GM06990 (cell line): ENCODE results near the gene STAB2.

Source experiments
- DNase-seq: peaks from one replicate; pipeline ENCODE4 v3.0.0-alpha.2; 2011; ENCODE audit not compliant: insufficient read length; ENCODE audit errors: extremely low read depth
- H3K27me3 ChIP-seq: replicated peaks from 2 replicates; pipeline ENCODE4 v1.6.0; 2011; ENCODE audit warnings: low read length; ENCODE audit not compliant: control insufficient read depth, insufficient read depth
- H3K36me3 ChIP-seq: 2 replicates; pipeline ENCODE4 v1.5.1; 2011; ENCODE audit warnings: low read length; ENCODE audit not compliant: control insufficient read depth, insufficient read depth
- H3K4me3 ChIP-seq: replicated peaks from 2 replicates; pipeline ENCODE4 v1.5.1; 2011; ENCODE audit warnings: low read depth, mild to moderate bottlenecking, control low read depth, low read length
- TF ChIP-seq, protein P1 (sequence below): IDR thresholded peaks from 2 replicates; pipeline ENCODE4 v1.5.1; 2011; ENCODE audit warnings: low read length, control low read depth, mild to moderate bottlenecking, inconsistent platforms; ENCODE audit not compliant: insufficient read depth, poor library complexity, severe bottlenecking

The STAB2 gene

DNA sequence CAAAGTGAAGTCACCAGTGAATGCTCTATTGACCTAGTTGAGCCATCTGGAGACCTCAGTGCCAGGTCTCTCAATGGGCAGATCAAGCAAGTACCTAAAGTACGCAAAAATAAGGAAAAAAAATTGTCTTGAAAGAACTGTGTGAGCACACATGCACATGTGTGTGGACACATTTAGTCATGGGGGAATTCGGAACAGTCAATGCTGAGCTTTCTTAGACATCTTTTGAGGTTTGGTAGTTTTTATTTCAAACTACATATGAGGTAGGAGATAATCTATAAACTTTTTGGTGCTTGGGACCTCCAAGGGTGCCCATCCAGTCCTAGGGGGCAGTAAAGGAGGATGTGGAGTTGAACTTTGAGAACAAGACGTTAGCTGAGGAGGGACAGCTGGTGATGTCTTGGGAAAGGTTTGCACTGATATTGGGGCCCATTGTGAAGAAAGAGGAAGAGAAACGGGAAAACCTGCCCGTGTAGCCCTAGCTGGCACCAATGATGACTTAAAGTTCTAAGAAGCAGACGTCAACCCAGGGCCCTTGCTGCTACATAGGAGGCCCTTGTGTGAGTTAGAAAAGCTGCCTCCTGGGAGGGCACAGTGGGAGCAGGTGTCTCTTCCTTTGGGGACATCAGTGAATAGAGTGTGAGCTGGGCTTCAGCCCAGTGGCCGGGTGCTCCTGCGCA lies 129.6 kb downstream of the STAB2 start:
- TF ChIP-seq, protein P1, sequence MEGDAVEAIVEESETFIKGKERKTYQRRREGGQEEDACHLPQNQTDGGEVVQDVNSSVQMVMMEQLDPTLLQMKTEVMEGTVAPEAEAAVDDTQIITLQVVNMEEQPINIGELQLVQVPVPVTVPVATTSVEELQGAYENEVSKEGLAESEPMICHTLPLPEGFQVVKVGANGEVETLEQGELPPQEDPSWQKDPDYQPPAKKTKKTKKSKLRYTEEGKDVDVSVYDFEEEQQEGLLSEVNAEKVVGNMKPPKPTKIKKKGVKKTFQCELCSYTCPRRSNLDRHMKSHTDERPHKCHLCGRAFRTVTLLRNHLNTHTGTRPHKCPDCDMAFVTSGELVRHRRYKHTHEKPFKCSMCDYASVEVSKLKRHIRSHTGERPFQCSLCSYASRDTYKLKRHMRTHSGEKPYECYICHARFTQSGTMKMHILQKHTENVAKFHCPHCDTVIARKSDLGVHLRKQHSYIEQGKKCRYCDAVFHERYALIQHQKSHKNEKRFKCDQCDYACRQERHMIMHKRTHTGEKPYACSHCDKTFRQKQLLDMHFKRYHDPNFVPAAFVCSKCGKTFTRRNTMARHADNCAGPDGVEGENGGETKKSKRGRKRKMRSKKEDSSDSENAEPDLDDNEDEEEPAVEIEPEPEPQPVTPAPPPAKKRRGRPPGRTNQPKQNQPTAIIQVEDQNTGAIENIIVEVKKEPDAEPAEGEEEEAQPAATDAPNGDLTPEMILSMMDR, result no peak
- no peaks in the 10 kb centered on the region for H3K27me3 ChIP-seq
- no peaks in the 10 kb centered on the region for H3K36me3 ChIP-seq
- H3K4me3 ChIP-seq, result no peak overlapping the region
- DNase-seq, result no peak

DNA sequence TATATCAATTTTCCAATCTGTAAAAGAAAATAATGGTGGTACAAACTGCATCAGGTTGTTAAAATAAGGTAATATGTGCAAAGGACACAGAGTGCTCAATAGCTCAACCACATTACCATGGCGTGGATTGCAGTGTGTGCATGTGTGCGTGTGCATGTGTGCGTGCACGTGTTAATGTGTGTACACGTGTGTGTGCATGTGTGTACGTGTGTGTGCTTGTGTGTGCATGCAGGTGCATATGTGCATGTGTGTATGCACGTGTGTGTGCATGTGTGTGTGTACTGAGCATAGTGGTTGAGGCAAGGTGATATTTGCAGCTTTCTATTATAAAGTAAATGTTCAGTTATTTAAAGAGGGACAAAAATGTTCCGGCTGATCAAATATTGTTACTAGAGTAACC lies 138.3 kb downstream of the STAB2 start:
- Histone ChIP-seq H3K27me3 (no peaks in the 10 kb centered on the region), H3K36me3 (no peaks in the 10 kb centered on the region), H3K4me3 (no peak overlapping the region)
- TF ChIP-seq, protein P1, result no peak
- no peak for DNase-seq

DNA sequence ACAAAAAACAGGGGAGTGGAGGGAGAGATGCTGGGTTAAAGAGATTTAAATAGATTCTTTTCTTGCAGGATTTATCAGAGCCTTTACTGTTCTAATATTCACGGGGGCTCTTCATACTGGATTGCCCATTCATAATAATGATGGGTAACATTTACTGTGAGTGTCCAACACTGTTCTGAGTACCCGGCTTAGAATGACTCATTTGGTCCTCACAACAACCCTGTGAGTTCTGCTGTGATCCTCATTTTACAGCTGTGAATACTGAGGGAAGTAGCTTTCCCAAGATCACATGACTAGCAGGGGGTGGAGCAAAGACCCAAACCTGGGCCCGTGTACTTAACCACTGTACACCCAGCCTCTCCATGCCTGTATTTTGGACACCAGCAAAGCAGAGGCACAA lies 140.6 kb downstream of the STAB2 start:
- Histone ChIP-seq H3K4me3 (no peak overlapping the region), H3K36me3 (no peaks in the 10 kb centered on the region), H3K27me3 (no peaks in the 10 kb centered on the region)
- TF ChIP-seq, protein P1, result no peak
- DNase-seq, result no peak

- H3K36me3 ChIP-seq, result no peaks in the 10 kb centered on the region
- H3K27me3 ChIP-seq, result no peaks in the 10 kb centered on the region; the same call in 1 of the 2 replicates
- TF ChIP-seq, protein P1, result no peak
- DNase-seq, result no peak
- no peak overlapping the region for H3K4me3 ChIP-seq
Observed at GRCh38 chr12:103728323-103728722, 141.2 kb downstream of the STAB2 start.

GRCh38 chr12:103729499-103729898 lies 142.4 kb downstream of the STAB2 start:
- TF ChIP-seq, protein P1, result no peak
- DNase-seq, result no peak

DNA sequence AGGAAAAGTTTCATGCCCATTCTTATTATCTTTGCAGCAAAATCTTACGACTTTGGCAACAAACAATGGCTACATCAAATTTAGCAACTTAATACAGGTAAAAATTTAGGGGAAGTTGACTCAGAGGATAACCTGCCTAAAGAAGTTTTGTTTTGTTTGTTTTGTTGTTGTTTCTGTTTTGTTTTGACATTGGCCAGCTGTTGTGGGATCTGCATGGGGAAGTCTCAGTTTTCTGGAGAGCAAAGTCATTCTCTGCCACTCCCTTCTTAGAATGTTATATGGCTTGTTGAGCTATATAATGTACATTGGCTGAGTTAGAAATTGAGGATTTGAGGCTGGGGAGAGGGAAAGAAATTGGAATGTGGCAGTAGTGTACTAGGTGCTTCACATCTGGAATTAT lies 144.5 kb downstream of the STAB2 start:
- DNase-seq, result no peak
- TF ChIP-seq, protein P1, result no peak
- Histone ChIP-seq H3K4me3 (no peak overlapping the region), H3K27me3 (no peaks in the 10 kb centered on the region; the same call in 1 of the 2 replicates), H3K36me3 (no peaks in the 10 kb centered on the region)

More at GRCh38 chr12:103729499-103729898, 142.4 kb downstream of the STAB2 start:
- Histone ChIP-seq H3K4me3 (no peak overlapping the region), H3K27me3 (no peaks in the 10 kb centered on the region; the same call in 1 of the 2 replicates), H3K36me3 (no peaks in the 10 kb centered on the region)
